Stimulated activated CD8-positive, alpha-beta memory T cell treated with anti-CD3 and anti-CD28 coated beads, Interleukin-4, amount 100 ng/mL, for 1 hour (primary cell): ENCODE data around the gene GSG1.
"Not testable (repeated sequence)": the region's sequence is repeated elsewhere in the genome, so short reads cannot be mapped to it uniquely, and the experiment has no call there.

Source experiments
- DNase-seq, 2 donors: peaks; one replicate each; pipeline ENCODE4 v3.0.0-alpha.2; 2020; ENCODE audit warnings: low read depth in 2 of 2, low spot score in 1 of 2

The GSG1 gene

DNA sequence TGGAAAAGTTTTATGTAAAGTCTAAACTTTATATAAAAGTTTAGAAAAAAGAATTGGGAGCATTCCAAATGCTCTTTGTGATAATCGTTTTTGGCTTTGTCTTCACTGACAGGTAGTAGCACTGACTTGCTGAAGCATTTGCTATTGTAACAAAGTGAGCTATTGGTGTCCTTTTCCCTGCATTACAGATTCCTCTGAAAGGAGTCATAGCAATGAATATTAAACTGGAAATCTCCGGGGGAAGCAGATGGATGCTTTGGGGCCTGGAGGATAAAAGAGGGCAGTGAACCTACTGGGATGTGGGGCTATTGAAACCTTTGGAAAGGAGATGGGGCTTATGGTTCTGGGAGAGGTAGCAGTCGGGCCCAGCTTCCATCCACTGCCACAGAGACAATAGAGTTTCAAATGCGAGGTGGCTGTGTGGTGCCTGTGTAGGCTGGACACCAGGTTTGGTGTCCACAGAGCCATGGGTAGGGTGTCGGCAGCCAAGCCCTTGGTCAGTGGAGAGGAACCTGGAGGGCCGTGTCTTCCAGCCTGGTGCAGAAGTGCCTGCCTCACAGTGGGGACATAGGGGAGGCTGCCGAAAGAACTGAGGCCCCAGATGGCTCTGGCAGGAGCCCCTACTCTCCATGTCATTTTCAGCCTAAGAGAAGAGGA is 10.1 kb downstream of the GSG1 start:
- no peak for DNase-seq

DNA sequence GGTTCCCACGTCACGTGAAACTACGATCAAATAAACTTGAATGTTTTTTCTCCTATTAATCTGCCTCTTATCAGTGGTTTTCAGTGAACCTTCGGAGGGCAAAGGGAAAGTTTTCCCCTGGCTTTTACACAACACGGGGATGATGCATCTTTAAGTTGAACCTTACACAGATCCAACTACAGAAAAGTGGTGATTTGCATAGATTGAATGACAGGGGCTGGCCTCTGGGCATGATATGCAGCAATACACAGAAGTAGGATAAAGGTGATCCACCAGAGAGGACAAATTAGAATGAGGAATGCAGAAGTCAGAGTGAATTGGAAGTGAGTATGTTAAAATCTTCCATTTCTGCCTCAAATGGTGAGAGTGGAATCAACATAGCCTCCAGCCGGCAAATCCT is 11.6 kb downstream of the GSG1 start:
- DNase-seq, result no peak

DNA sequence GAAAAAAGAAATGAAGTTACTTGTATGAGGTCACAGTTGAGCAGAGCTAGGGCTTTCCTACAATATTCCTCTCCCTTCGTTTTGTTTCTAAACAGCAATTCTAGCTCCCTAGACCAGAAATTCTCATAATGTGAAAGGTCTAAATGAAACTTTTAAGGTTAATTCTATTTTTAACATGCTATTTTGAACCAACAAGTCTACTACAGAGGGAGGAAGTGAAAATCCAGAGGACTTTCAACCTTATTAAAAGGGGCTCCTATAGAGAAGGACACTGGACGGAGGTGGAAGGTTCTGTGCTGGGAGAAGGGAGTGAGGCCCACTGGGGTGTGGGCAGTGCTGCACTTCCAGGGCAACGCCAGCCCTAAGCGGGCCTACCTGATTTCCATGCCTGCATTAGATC is 13.4 kb downstream of the GSG1 start:
- no peak for DNase-seq

DNA sequence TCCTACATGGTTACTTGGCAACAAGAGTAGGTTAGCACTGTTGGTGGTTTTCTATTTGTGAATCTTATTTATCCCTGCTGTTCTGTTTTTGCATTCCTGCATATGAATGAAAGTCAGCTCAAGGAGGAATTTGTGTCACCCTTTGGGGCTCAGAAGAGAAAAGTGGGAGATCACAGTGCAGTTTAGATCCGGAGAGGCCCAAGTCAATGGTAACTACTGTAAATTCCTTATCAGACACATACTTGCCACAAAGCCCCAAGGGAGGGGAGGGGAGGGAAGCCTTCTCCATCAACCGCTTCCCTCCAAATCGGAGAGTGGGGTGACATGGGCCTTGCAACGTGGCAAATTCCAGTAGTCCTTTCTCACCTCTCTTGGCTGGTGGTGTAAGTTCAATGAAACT is 15.0 kb downstream of the GSG1 start:
- DNase-seq, result no peak

DNA sequence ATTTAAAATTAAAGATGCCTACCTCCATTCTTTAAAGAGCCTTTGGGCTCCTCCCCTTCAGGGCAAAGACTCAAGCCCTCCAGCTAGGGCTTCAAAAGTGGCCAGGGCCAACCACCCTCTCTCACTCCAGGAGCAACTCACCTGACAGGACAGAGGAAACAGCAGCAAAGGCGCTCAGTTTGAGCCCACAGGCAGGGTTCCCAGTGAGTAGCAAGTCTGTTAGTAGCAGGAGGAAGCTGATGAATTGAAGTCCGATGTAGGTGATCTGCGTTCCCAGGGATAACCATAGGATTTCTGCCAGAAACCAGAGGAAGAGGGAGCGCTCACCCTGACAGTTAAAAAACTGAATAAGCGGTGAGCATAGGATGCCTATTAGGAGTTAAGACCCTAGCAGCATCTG is 15.7 kb downstream of the GSG1 start:
- DNase-seq, result no peak

DNA sequence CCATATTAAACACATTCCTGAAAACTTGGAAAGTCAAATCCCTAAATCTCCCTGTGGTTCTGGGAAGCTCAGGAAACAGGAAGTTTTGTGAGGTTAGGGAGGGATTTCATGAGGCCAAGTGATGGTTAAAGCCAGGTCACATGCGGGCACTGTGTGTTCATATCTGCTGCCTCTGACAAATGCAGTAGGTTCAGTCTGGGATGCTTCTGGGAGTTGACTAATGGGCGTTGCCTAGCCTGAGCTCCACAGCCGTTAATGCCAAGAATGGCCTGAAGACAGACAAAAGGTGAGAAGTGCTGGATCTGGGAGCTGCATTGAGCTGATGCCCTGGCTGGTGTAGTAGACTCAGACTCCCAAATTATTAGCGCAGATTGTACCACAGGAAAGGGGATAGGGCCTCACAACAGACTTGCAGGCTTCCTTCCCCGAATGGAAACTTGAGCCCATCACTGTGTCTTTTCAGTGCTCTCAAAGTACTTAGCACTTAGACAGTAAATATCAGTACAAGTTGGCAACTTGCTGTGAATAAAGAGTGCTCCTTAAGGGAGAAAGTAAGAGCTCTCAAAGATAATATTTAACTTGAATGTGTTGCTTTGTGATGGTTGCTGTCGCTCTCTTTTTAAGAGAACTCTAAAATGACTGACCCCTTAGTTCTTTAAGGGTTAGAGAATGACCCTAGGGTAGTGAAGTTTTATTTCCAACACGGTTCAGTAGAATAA is 17.3 kb downstream of the GSG1 start:
- DNase-seq, result no peak

DNA sequence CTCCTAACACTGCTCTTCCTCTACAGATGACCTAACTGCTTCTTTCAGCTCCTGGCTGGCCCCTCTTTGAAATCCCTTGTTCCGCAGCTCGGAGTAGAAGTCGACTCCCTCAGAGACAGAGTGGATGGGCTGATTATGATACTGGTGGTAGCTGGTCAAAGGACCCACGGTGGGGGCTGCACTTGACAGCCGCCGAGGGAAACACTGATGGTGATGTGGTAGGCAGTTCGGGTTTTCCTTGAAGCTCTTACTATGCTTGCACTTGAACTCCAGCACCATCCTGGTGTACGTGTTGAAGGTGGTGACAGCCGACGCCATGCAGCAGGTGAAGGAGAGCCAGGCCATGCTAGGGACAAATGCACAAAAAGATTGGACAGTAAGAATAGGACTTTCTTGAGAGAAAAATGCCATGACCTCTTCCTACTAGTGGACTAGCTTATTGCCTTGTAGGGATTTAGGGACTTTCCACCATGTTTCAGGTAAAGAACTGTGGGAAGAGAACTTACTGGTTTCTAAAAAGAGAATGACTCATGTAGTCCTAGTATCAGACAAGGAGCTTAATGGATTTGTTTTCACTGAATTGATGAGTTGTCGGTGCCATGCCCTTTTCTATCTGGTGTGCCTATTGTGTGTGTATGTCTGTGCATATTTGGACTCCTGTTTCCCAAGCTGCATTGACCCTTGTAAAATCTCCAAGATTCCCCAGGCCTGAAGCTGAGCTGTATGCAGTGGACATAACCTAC is 18.4 kb downstream of the GSG1 start:
- DNase-seq, result no peak

DNA sequence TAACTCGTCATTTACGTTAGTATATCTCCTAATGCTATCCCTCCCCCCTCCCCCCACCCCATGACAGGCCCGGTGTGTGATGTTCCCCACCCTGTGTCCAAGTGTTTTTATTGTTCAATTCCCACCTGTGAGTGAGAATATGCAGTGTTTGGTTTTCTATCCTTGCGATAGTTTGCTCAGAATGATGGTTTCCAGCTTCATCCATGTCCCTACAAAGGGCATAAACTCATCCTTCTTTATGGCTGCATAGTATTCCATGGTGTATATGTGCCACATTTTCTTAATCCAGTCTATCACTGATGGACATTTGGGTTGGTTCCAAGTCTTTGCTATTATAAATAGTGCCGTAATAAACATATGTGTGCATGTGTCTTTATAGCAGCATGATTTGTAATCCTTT is 19.8 kb downstream of the GSG1 start:
- not testable (repeated sequence) for DNase-seq

DNA sequence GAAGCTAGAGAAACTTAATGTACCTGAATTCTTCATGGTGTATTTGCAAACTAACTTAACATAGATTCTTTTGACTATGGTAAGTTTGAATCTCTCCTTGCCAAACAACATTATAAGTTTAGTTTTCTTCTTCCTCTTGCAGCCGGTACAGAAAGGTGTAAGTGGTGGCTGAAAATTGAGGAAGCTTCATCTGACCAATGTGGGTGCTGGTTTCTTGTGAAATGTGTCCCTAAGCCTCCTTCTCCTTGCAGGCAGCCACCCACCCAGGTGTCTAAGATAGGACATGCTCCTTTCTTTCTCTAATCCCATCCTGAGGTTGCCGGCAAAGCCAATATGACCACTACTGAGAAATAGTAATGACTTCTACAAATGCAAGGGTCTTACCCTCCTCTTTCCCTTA is 20.6 kb downstream of the GSG1 start:
- DNase-seq, result no peak

DNA sequence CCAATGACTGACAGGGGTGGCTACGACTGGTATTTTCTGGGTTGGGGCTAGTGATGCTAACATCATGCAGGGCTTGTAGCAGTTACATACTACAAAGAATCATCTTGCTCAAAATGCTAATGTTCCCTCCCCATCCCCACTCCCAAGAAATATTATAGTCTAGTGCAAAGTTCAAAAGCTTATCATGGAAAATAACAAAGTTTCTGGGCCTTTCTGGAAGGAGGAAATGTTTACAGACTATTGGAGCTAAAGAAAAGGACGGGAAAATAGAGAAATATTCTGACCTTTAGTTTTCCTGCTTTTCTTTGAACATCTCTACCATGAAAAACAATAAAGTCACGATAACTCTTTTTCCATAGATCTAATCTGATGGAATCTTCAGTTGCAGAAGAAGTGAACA is 23.2 kb downstream of the GSG1 start:
- no peak for DNase-seq

DNA sequence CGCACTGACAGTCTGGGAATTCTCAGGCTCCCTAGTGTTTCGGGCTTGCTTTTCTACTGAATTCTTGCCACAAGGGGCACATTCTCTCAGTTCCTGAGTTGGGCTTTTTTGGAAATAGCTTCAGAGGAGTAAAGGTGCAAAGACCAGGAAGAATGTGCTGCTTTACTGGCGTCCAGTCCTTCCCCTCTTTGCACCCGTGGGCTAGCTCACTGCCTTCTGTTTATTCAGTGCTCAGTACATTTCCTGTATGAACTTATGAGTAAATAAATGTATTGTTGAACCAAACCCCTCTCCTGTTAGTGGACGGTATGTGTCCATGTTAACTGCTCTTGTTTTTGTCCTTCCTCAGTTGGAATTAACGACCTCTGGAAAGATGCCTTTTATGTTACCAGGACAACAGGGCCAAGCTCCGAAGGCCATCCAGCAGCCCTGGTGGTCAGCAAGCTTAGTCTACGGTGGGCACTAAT is 24.0 kb downstream of the GSG1 start:
- no peak for DNase-seq

DNA sequence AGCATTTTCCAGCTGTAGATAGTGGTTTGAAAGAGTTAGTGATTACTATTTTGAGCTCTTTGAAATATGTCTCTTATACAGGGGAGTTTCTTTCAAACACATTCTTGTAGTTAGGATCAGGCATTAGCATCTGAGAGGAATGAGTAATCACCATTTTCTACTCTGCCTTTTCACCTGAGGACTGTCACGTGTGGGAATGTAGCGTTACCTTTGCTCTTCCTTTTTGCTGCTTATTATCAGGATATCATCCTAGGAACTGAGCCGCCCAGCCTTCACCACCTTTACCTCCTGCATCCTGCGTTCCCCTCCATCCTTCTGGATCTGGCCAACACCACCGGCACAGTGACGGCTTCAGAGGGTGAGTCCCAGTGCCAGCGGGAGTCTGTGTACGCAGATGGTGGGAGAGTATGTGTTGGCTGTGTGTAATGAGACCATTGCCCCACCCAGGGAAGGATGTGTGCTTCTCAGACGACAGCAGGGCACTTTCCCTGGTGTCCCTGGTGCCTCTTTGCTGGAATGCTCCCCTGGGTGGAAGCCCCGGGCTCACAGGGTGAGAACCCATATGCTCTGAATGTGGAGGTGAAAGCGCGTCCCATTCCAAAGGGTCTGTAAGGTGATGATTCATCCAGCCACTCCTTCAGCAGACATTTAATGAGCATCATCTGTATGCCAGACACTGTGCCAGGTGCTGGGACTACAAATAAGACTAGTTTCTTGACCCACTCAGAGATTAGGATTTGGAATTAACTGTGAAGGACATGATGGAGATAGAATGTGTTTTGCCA is 27.5 kb downstream of the GSG1 start:
- DNase-seq, result no peak

DNA sequence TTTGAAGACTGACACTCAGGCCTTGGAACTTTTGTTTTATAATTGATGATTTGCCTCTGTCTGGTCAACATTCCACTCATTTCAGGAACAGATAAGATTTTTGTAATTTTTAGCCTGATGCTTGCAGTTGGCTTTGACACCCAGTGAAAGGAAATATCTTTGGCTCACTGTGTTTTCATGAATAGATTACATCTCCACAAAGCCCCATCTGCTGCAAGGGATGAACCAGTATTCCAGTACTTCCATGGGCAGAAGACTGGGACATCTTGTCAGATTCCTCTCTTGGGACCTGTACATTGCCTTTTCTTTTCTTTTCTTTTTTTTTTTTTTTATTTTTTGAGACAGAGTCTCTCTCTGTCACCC is 28.4 kb downstream of the GSG1 start:
- DNase-seq, result no peak

DNA sequence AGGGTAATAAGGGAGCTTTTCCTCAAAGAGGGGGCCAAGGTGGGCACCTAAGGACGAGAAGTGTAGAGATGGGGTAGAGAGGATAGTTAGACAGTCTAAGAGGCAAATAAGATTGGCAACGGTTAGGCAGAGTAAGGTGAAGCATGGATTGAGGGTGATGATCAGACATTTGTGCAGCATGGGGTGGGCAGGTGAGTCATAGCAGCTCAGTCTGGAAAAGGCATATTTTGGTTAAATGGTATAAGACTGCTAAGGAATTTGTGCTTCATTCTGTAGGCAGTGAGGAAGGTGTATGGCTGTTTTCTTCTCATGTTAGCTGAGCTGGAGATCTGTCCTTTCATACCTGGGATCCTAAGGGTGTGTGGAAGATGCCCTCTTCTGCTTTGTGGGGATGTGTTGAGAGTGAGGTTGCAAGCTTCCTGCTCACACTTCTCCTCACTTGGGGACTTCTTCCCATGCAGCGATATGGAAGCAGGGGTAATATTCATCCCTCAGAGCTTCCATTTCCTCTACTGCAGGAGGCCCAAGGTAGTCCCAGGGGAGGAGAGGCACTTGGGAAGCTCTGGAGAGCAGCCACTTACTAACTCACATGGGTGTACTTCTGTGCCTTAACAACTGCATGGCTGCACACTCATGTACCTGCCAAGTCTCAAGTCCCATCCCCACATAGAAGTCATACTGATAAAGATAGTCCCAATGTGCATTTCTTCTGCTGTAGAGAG is 28.9 kb downstream of the GSG1 start:
- no peak for DNase-seq

DNA sequence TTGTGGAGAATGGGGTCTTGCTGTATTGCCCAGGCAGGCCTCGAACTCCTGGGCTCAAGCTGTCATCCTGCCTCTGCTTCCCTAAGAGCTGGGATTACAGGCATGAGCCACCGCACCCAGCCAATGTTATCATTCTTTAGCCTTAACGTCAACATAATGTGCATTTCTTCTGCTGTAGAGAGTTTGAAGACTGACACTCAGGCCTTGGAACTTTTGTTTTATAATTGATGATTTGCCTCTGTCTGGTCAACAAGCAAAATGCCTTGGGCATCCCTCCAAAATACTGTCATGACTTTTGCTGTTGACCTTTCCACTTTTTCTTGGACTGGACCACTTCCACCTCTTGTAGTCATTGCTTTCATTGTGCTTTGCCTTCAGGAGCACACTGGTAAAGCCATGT is 30.3 kb downstream of the GSG1 start:
- DNase-seq, result no peak

DNA sequence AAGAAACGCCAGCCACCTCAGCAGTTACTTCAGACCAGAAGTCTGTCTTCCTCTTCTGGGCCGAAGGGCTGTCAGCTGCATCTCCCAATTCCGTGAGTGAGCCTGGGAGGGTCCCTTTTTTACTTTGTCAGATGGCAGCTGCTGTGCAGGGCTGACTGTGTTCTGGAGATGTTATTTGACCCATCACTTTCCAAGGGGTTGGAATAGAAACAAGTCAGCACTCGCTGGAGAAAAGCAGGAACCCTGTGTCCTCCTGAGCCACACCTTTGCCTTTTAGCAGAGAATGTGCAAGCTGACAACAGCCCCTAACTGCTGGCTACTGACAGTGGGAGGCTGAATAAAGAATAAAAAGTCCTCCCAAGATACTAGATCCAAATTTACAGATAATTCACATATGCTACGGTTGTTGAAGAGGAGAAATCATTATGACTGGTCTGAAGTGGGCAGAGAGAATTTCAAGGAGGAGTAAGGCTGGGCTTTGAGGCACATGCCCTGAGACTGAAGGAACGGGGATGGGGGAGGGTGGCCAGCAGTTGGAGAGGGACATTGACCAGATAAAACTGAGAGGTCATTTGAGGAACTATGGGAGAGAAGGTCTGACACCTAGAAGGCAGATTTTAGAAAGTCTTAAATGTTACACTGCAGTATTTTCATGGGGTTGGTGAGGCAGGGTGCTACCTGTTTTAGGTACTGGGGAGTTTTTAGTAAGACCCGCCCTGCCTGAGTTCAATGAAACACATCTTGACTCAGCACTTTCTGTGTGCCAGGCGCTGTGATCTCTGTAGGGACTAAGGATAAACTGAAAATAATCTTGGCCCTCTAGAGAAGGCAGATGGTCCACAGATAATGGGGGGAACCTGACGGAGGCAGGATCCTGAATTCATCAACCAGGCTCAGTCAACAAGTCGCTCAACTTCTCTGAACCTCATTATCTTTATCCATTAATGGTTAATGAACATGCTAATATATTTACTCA is 31.9 kb downstream of the GSG1 start:
- no peak for DNase-seq

DNA sequence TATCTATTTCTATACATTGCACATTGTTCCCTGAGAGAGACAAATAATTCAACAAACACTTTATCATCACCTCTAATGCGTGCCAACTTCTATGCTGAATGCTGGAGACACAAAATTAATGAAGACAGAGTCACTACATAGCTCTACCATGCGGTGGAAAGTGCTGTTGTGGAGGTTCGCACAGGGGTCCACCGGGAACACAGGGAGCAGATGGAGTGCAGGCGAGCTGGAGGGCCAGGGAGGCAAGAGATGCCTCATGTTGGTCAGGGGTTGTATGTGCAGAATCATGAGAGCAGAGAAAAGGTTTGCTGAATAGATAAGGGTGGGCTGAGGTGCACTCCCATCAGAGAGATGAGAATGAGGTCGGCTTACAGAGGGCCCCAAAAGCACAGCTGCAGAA is 34.1 kb downstream of the GSG1 start:
- no peak for DNase-seq

DNA sequence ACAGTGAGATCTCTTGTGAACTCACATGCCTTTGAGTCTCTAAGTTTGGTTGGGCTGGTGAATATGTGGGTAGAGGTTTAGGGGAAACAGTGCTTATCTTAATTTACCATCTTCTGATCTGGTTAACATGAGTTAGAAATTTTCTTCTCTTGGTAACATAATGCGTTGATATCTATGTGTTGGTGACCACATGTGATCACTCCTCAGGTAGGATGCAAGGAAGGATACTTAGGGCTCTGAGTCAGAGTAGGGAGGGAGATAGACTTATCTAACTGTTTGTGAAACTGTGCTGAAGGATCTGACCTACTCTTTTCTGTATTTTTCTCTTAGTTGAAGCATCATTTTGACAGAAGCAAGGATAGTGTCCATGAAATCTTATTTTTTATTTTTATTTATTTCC is 36.1 kb downstream of the GSG1 start:
- no peak for DNase-seq

DNA sequence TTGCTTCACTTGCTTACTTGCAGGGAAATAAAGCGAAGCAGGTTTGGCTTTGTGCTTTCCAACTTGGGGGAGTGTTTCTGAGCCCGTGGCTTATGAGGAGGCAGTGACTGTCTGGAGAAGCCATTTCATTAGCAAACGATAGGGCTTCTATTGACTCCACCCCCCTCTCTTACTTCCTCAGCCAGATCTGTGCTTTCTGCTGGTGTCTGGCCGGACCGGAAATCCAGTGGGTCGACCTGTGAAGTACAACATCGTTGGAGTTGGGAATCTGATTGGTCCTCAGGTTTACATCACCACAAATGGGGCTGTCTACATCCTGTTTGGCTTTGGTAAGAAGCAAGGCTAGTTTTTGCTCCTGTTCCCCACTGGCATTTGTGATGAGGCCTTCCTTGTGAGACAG is 37.0 kb downstream of the GSG1 start:
- no peak for DNase-seq

DNA sequence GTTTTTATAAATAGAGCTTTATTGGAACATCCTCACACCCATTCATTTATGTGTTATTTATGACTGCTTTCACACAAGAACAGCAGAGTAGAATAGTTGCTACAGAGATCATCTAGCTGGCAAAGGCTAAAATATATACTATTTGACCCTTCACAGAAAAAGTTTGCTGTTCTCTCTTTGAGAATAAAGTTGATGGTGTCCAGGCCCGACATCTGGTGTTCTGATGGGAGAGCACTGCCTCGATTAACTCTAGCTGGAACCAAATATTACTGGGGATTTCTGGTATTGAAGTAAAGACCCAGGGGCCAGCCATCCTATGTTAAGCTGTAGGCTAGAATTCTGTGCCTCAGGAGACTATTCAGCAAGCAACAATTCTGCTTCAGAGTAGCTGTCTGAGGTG is 37.5 kb downstream of the GSG1 start:
- DNase-seq, result no peak
